ENCODE data around the gene IFT122. TPM values are rescaled to one million over a fixed set of nuclear protein-coding genes. Genes with fewer than 3 reads are reported as not detected.

The IFT122 gene
- total and polyA plus RNA-seq, 2 of the 4 experiments (the other 2 are of a cell fraction), result 16.8 to 28.0 TPM

- no peak overlapping the region for H3K9ac ChIP-seq (ENCODE audit: low read depth, low read length)
- H4K8ac ChIP-seq (ENCODE audit: low read depth in 2 of 2, low read length in 2 of 2), result no peak overlapping the region
- no peak overlapping the region for H2AFZ ChIP-seq (replicated peaks; ENCODE audit: low read length, poor library complexity)
- H3K4me1 ChIP-seq (ENCODE audit: control insufficient read depth, insufficient read depth, low read length), result peaks cover 24% of the 10 kb centered on the region
- WGBS, 2 experiments (ENCODE audit: extremely low coverage in 2 of 2, insufficient read length in 1 of 2), result 58% methylated on average over 3 of the region's 15 CpGs; no CpG with 5 or more reads in 1 of the 2 experiments
- no peaks in the 10 kb centered on the region for H3K27me3 ChIP-seq (ENCODE audit: control insufficient read depth, insufficient read depth, low read length)
- DNase-seq (no peak), ATAC-seq (ENCODE audit: low read depth) (no peak)
- H3K27ac ChIP-seq (ENCODE audit: insufficient read depth, low read length), result no peak overlapping the region
- peaks cover 12 to 32% of the 10 kb centered on the region in 2 experiments; a peak in 3 of 4 replicates for H3K79me1 ChIP-seq (ENCODE audit: low read depth in 1 of 2, low read length in 2 of 2)
- H2AK5ac ChIP-seq (ENCODE audit: low read depth, low read length), result no peak overlapping the region
- no peak overlapping the region for H2BK5ac ChIP-seq (ENCODE audit: low read depth, low read length, poor library complexity, severe bottlenecking)
- dilution Hi-C loops (cut with HindIII; ENCODE audit: low sequenced_read_pairs, unreplicated experiment) (no loop called here), in situ Hi-C loops (cut with MboI; ENCODE audit: low sequenced_read_pairs) (no loop called here), intact Hi-C loops (cut with micrococcal nuclease) (no loop called here)
- BruUV-seq (replicated peaks), result no TSS peak
- peaks cover 16% of the 10 kb centered on the region for H3K9me1 ChIP-seq (ENCODE audit: insufficient read depth, low read length)
- H3K4me3 ChIP-seq (ENCODE audit: insufficient read depth, low read depth, low read length), result no peak overlapping the region
- H3K9me3 ChIP-seq (ENCODE audit: control insufficient read depth, insufficient read depth, low read length), result no peaks in the 10 kb centered on the region
- H3K36me3 ChIP-seq (ENCODE audit: control insufficient read depth, insufficient read depth, low read length), result peaks cover 29% of the 10 kb centered on the region
- no peak overlapping the region for H2BK20ac ChIP-seq (ENCODE audit: low read depth, low read length)
- no peak overlapping the region for H4K5ac ChIP-seq (ENCODE audit: low read depth, low read length)
- H3K14ac ChIP-seq (replicated peaks; ENCODE audit: low read depth, low read length), result no peak overlapping the region
- no peak overlapping the region for H3K56ac ChIP-seq (ENCODE audit: extremely low read depth, insufficient read depth, low read length)
- no peak overlapping the region for H2BK120ac ChIP-seq (ENCODE audit: low read depth, low read length)
- H3K23ac ChIP-seq (ENCODE audit: low read depth, low read length), result no peak overlapping the region
- TF ChIP-seq CEBPB (IDR thresholded peaks at IDR 0.05; ENCODE audit: low read depth, low read length), result no peak
- no peak for TF ChIP-seq MAZ (IDR thresholded peaks at IDR 0.05; ENCODE audit: borderline replicate concordance, low read depth, low read length)
- TF ChIP-seq BHLHE40 (IDR thresholded peaks at IDR 0.05; ENCODE audit: low read depth, low read length), result no peak
- no peak for TF ChIP-seq RAD21 (IDR thresholded peaks at IDR 0.05; ENCODE audit: low read length)
- TF ChIP-seq RFX5 (IDR thresholded peaks at IDR 0.05; ENCODE audit: low read depth, low read length), result no peak
- no peak for TF ChIP-seq FOS (IDR thresholded peaks at IDR 0.05; ENCODE audit: low read depth, low read length)
- TF ChIP-seq, protein P1, sequence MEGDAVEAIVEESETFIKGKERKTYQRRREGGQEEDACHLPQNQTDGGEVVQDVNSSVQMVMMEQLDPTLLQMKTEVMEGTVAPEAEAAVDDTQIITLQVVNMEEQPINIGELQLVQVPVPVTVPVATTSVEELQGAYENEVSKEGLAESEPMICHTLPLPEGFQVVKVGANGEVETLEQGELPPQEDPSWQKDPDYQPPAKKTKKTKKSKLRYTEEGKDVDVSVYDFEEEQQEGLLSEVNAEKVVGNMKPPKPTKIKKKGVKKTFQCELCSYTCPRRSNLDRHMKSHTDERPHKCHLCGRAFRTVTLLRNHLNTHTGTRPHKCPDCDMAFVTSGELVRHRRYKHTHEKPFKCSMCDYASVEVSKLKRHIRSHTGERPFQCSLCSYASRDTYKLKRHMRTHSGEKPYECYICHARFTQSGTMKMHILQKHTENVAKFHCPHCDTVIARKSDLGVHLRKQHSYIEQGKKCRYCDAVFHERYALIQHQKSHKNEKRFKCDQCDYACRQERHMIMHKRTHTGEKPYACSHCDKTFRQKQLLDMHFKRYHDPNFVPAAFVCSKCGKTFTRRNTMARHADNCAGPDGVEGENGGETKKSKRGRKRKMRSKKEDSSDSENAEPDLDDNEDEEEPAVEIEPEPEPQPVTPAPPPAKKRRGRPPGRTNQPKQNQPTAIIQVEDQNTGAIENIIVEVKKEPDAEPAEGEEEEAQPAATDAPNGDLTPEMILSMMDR (conservative IDR thresholded peaks at IDR 0.05; ENCODE audit: low read depth, low read length), result no peak
- no peak for TF ChIP-seq MXI1 (IDR thresholded peaks at IDR 0.05; ENCODE audit: borderline replicate concordance, low read depth, low read length)
- no peak for TF ChIP-seq POLR2A (IDR thresholded peaks at IDR 0.05; ENCODE audit: low read depth, low read length)
- TF ChIP-seq RCOR1 (IDR thresholded peaks at IDR 0.05; ENCODE audit: insufficient replicate concordance, low read length), result no peak
- TF ChIP-seq SMC3 (IDR thresholded peaks at IDR 0.05; ENCODE audit: low read depth, low read length), result no peak
- TF ChIP-seq MAFK (IDR thresholded peaks at IDR 0.05; ENCODE audit: low read depth, low read length), result no peak
- TF ChIP-seq, protein P2, sequence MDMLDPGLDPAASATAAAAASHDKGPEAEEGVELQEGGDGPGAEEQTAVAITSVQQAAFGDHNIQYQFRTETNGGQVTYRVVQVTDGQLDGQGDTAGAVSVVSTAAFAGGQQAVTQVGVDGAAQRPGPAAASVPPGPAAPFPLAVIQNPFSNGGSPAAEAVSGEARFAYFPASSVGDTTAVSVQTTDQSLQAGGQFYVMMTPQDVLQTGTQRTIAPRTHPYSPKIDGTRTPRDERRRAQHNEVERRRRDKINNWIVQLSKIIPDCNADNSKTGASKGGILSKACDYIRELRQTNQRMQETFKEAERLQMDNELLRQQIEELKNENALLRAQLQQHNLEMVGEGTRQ (IDR thresholded peaks at IDR 0.05; ENCODE audit: low read depth, low read length), result no peak
- no peak for TF ChIP-seq NFE2L2 (IDR thresholded peaks at IDR 0.05; ENCODE audit: low read depth, low read length)
- no peak overlapping the region for H3K18ac ChIP-seq (ENCODE audit: low read depth, low read length)
- POLR2A ChIA-PET (ENCODE audit: unreplicated experiment), result interaction anchor here (0.5 kb wide), 1 partner anchor 338 kb away, joined by 3 read pairs; no protein-coding TSS in a partner anchor
- no peaks in the 10 kb centered on the region for H4K20me1 ChIP-seq (ENCODE audit: insufficient read depth, low read length)
- no peak overlapping the region for H4K91ac ChIP-seq (ENCODE audit: insufficient read depth, low read depth, low read length)
- no peak overlapping the region for H3K4me2 ChIP-seq (ENCODE audit: low read depth, low read length)
- no peak overlapping the region for H3K4ac ChIP-seq (ENCODE audit: low read depth, low read length)
- CTCF ChIA-PET, result no interaction called here
- no peak overlapping the region for H2BK15ac ChIP-seq (ENCODE audit: low read depth, low read length)
- peak overlapping the region; percentile 18 for H2AK9ac ChIP-seq (replicated peaks; ENCODE audit: low read depth, low read length, poor library complexity)
Observed at GRCh38 chr3:129555153-129555550, 115.1 kb downstream of the IFT122 start.

All from IMR-90 (cell line).